ENCODE data around the gene UNC13A.

GRCh38 chr19:17570791-17571190, 117.4 kb downstream of the UNC13A start:
- TF ChIP-seq SP1 (IDR thresholded peaks at IDR 0.05; ENCODE audit: low read depth) (no peak), CTCF (IDR thresholded peaks at IDR 0.05 in 2 of 3, conservative IDR thresholded peaks at IDR 0.05 in 1 of 3; ENCODE audit: borderline replicate concordance in 1 of 3, insufficient read depth in 1 of 3, low read depth in 2 of 3, low read length in 2 of 3) (no peak), JUND (IDR thresholded peaks at IDR 0.05) (no peak), POLR2A (IDR thresholded peaks at IDR 0.05; ENCODE audit: borderline replicate concordance, extremely low read depth, insufficient read depth, insufficient read length) (no peak), POLR2AphosphoS5 (IDR thresholded peaks at IDR 0.05; ENCODE audit: low read depth, low read length) (no peak), ZNF274 (IDR thresholded peaks at IDR 0.05; ENCODE audit: low read depth, low read length) (no peak), ZFX (IDR thresholded peaks at IDR 0.05) (no peak), EZH2 (IDR thresholded peaks at IDR 0.05) (no peak)

Measured in HCT116 (cell line).